B cell (primary cell): ENCODE results near the gene TMEM115. TPM values are rescaled to one million over a fixed set of nuclear protein-coding genes. Genes with fewer than 3 reads are reported as not detected.

ENCODE experiments used
- ATAC-seq: fragments of 200-7000 bp; cut with Tn5 transposase; one replicate; pipeline ENCODE4 v1.10.0; 2021; ENCODE audit warnings: low read depth, mild to moderate bottlenecking, moderate number of reproducible peaks, moderate library complexity
- CTCF ChIA-PET: fragments of 350-600 bp; sonication (Branson Sonifier 250); formaldehyde crosslinking; loops from one replicate; lab custom pipeline; 2021; ENCODE audit warnings: antibody characterized with exemption, inconsistent platforms; lab: Charles Lee
- POLR2A ChIA-PET: fragments of 350-600 bp; sonication (Branson Sonifier 250); formaldehyde crosslinking; loops from one replicate; lab custom pipeline; 2021; ENCODE audit warnings: antibody characterized with exemption; lab: Charles Lee
- DNase-seq: peaks from one replicate; pipeline ENCODE4 v3.0.0; 2013
- H2AFZ ChIP-seq: 2 replicates; pipeline ENCODE4 v1.6.1; 2012; ENCODE audit warnings: mild to moderate bottlenecking, low read depth, low read length; ENCODE audit not compliant: insufficient read depth, poor library complexity, severe bottlenecking
- H3K27ac ChIP-seq, 2 donors: 1 replicate in 1 of 2; 2 replicates in 1 of 2; pipeline ENCODE4 v1.5.1; 2012 to 2013; ENCODE audit warnings: low read length in 2 of 2, mild to moderate bottlenecking in 2 of 2, moderate library complexity in 1 of 2
- H3K27me3 ChIP-seq, 4 experiments: fragments of 200-600 bp in 1 of 4; sonication (generic) in 1 of 4; replicated peaks in 1 of 4; 1 replicate in 2 of 4; 2 replicates in 2 of 4; pipeline versions ENCODE4 v1.6.1 to v1.7.0; 2013 to 2016; ENCODE audit warnings: low read length in 3 of 4, mild to moderate bottlenecking in 2 of 4, mixed read lengths in 1 of 4, moderate library complexity in 1 of 4; ENCODE audit not compliant: insufficient read depth in 4 of 4, control insufficient read depth in 3 of 4; ENCODE audit errors: control extremely low read depth in 1 of 4
- H3K36me3 ChIP-seq, 2 experiments: replicated peaks in 1 of 2; 1 replicate in 1 of 2; 2 replicates in 1 of 2; pipeline versions ENCODE4 v1.6.1 to v1.7.1; 2013; ENCODE audit warnings: low read length in 1 of 2; ENCODE audit not compliant: insufficient read depth in 2 of 2, control insufficient read depth in 1 of 2; ENCODE audit errors: control extremely low read depth in 1 of 2, extremely low read depth in 1 of 2
- H3K4me1 ChIP-seq, 2 donors: fragments of 200-600 bp in 1 of 2; sonication (generic) in 1 of 2; 1 replicate in 1 of 2; 2 replicates in 1 of 2; pipeline versions ENCODE4 v1.5.1 to v1.6.1; 2013 to 2017; ENCODE audit warnings: low read length in 2 of 2; ENCODE audit not compliant: control insufficient read depth in 2 of 2, insufficient read depth in 2 of 2
- H3K4me2 ChIP-seq: replicated peaks from 2 replicates; pipeline ENCODE3; 2012; ENCODE audit warnings: mild to moderate bottlenecking, low read depth, low read length; ENCODE audit not compliant: poor library complexity, severe bottlenecking
- H3K4me3 ChIP-seq, 5 experiments: fragments of 200-600 bp in 1 of 5; sonication (generic) in 1 of 5; 1 replicate in 3 of 5; 2 replicates in 2 of 5; pipeline versions ENCODE4 v1.5.1 to v1.7.0; 2011 to 2016; ENCODE audit warnings: low read length in 4 of 5, mild to moderate bottlenecking in 4 of 5, low read depth in 2 of 5, control low read depth in 1 of 5, moderate library complexity in 1 of 5; ENCODE audit not compliant: insufficient read depth in 1 of 5; ENCODE audit errors: control extremely low read depth in 1 of 5, extremely low read depth in 1 of 5
- H3K79me2 ChIP-seq: fragments of 200-600 bp; sonication (generic); one replicate; pipeline ENCODE4 v1.6.0; 2016; ENCODE audit warnings: low read length; ENCODE audit not compliant: control insufficient read depth, insufficient read depth
- H3K9ac ChIP-seq: fragments of 200-600 bp; sonication (generic); 2 replicates; pipeline ENCODE4 v1.6.1; 2017; ENCODE audit warnings: mild to moderate bottlenecking, low read length, moderate library complexity
- H3K9me3 ChIP-seq, 3 donors: one replicate each; pipeline versions ENCODE4 v1.6.1 to v1.7.1; 2013; ENCODE audit warnings: low read length in 2 of 3; ENCODE audit not compliant: control insufficient read depth in 2 of 3, insufficient read depth in 1 of 3; ENCODE audit errors: control extremely low read depth in 1 of 3
- H4K20me1 ChIP-seq: 2 replicates; pipeline ENCODE4 v1.6.0; 2012; ENCODE audit warnings: mild to moderate bottlenecking, low read length; ENCODE audit not compliant: insufficient read depth, control insufficient read depth, poor library complexity, severe bottlenecking
- H3K27ac Mint-ChIP-seq: one replicate; pipeline ENCODE4 v1.8.0; 2021; ENCODE audit warnings: mixed read lengths
- H3K27me3 Mint-ChIP-seq: one replicate; pipeline ENCODE4 v1.8.0; 2021; ENCODE audit warnings: mixed read lengths
- H3K4me1 Mint-ChIP-seq: one replicate; pipeline ENCODE4 v1.8.0; 2021; ENCODE audit warnings: mixed read lengths
- H3K4me3 Mint-ChIP-seq: one replicate; pipeline ENCODE4 v1.8.0; 2021; ENCODE audit warnings: mixed read lengths
- H3K9me3 Mint-ChIP-seq: one replicate; pipeline ENCODE4 v1.8.0; 2022; ENCODE audit warnings: mixed read lengths; ENCODE audit not compliant: insufficient read depth
- EZH2 ChIP-seq: IDR thresholded peaks from 2 replicates; pipeline ENCODE4 v1.6.1; 2012; ENCODE audit warnings: borderline replicate concordance, low read depth, mild to moderate bottlenecking, moderate library complexity, low read length; ENCODE audit not compliant: insufficient read depth, poor library complexity, severe bottlenecking
- WGBS: methylation state at CpG from one replicate; pipeline ENCODE4 v1.1.5; 2013; ENCODE audit warnings: missing lambda C conversion rate; ENCODE audit not compliant: insufficient coverage; 5-methylcytosine and 5-hydroxymethylcytosine counted together
- intact Hi-C: fragments of 100-400 bp; cut with micrococcal nuclease; formaldehyde crosslinking; loops from one replicate; pipeline ENCODE4 v1.10.0; 2022
- polyA plus RNA-seq: library from polyadenylated mRNA; depleted of rRNA; stranded (reverse); fragments of >200 nt; gene quantifications from 2 replicates; pipeline ENCODE4 v1.2.3, GENCODE V29; 2012
- total RNA-seq, 2 donors: library from RNA; stranded (reverse); fragments of 120-200 nt in 1 of 2; gene quantifications; 1 replicate in 1 of 2; 2 replicates in 1 of 2; pipeline versions ENCODE4 v1.2.3 to v1.2.4, GENCODE V29; 2013 to 2022
- TF ChIP-seq, protein P1 (sequence below): fragments of 200-600 bp; IDR thresholded peaks from one replicate; pipeline ENCODE4 v1.8.0; 2022; ENCODE audit warnings: antibody characterized with exemption, mild to moderate bottlenecking

TMEM115 gene
- total and polyA plus RNA-seq, 2 donors (not counting 1 experiment from before 2014, with no cell fraction given) = 19.8 to 27.2 TPM

DNA sequence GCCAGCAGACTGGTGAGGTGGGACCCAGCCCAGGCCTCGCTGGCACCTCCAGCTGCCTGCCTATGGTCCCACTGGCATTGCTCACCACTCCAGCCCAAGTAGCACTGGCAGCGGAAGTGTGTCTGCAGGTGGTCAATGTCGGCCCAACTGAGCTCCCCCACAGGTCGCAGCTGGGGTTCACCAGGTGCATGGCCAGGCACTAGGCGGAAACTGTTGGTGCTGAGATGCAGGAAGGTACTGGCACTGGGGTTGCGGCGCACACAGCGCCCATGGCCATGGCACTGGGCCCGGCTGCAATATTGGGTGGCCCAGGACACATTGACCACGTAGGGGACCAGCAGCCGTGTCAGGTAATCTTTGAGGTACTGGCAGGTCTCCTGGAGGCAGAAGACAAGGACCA, 41.2 kb downstream of the TMEM115 start:
- Mint-ChIP-seq H3K9me3 (no peaks in the 10 kb centered on the region), H3K27ac (peak overlapping the region; percentile 72), H3K4me3 (no peak overlapping the region), H3K27me3 (no peaks in the 10 kb centered on the region), H3K4me1 (peaks cover 44% of the 10 kb centered on the region)
- no peaks in the 10 kb centered on the region for H3K27me3 ChIP-seq
- no peak overlapping the region for H3K27ac ChIP-seq
- H3K4me2 ChIP-seq = peak overlapping the region; percentile 26
- no peak for ATAC-seq
- H3K4me3 ChIP-seq = no peak overlapping the region
- DNase-seq = no peak
- ChIA-PET CTCF (interaction anchor here (1.3 to 2.0 kb wide), 2 partner anchors 12 to 224 kb away, joined by 3 to 6 read pairs; no protein-coding TSS in a partner anchor), POLR2A (interaction anchor here (0.6 kb wide), 1 partner anchor 26 kb away, joined by 5 read pairs; no protein-coding TSS in a partner anchor)
- H3K79me2 ChIP-seq = no peaks in the 10 kb centered on the region
- H3K9me3 ChIP-seq = peaks cover 0 to 3% (median 0%) of the 10 kb centered on the region in 3 donors
- peaks cover 0 to 3% of the 10 kb centered on the region in 2 experiments for H3K36me3 ChIP-seq
- no peak overlapping the region for H3K9ac ChIP-seq
- TF ChIP-seq EZH2 = no peak
- TF ChIP-seq, protein P1, sequence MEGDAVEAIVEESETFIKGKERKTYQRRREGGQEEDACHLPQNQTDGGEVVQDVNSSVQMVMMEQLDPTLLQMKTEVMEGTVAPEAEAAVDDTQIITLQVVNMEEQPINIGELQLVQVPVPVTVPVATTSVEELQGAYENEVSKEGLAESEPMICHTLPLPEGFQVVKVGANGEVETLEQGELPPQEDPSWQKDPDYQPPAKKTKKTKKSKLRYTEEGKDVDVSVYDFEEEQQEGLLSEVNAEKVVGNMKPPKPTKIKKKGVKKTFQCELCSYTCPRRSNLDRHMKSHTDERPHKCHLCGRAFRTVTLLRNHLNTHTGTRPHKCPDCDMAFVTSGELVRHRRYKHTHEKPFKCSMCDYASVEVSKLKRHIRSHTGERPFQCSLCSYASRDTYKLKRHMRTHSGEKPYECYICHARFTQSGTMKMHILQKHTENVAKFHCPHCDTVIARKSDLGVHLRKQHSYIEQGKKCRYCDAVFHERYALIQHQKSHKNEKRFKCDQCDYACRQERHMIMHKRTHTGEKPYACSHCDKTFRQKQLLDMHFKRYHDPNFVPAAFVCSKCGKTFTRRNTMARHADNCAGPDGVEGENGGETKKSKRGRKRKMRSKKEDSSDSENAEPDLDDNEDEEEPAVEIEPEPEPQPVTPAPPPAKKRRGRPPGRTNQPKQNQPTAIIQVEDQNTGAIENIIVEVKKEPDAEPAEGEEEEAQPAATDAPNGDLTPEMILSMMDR = no peak
- intact Hi-C loops = no loop called here
- H3K4me1 ChIP-seq = peaks cover 25 to 57% of the 10 kb centered on the region in 2 donors
- 92% methylated on average over 11 of the region's 11 CpGs for WGBS
- no peaks in the 10 kb centered on the region for H4K20me1 ChIP-seq
- no peak overlapping the region for H2AFZ ChIP-seq

DNA sequence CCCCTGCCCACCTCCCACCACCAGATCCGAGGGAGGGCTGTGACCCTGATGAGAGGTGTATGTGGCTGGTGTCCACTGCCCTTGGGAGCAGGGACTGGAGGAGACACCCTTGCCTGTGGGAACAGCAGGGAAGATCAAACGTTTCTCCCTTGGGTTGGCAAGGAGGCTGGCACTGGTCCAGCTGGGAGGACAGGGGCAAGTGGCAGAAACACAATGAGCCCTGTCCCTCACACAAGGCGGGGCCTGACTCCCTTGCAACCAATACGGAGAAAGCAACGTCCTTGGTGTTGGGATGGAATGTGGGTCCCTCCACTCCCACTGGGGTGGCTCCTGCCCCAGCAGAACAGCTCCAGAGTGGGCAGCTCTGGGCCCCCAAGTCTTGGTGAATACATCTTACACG, 42.0 kb downstream of the TMEM115 start:
- no peak for TF ChIP-seq EZH2
- TF ChIP-seq, protein P1 = no peak
- Mint-ChIP-seq H3K4me1 (peaks cover 39% of the 10 kb centered on the region), H3K4me3 (no peak overlapping the region), H3K9me3 (no peaks in the 10 kb centered on the region), H3K27me3 (no peaks in the 10 kb centered on the region), H3K27ac (no peak overlapping the region)
- DNase-seq (no peak), ATAC-seq (no peak)
- ChIA-PET POLR2A (interaction anchor here (0.6 to 1.3 kb wide), 2 partner anchors 18 to 370 kb away, joined by 3 to 4 read pairs; no protein-coding TSS in a partner anchor), CTCF (no interaction called here)
- no peaks in the 10 kb centered on the region for H4K20me1 ChIP-seq
- H3K4me2 ChIP-seq = no peak overlapping the region
- no peak overlapping the region for H2AFZ ChIP-seq
- no peaks in the 10 kb centered on the region for H3K27me3 ChIP-seq
- peaks cover 25 to 53% of the 10 kb centered on the region in 2 donors for H3K4me1 ChIP-seq
- WGBS = 88% methylated on average over 2 of the region's 6 CpGs
- intact Hi-C loops = no loop called here
- no peak overlapping the region for H3K9ac ChIP-seq
- H3K36me3 ChIP-seq = peaks cover 0 to 3% of the 10 kb centered on the region in 2 experiments
- H3K9me3 ChIP-seq = peaks cover 0 to 3% (median 0%) of the 10 kb centered on the region in 3 donors
- no peak overlapping the region for H3K4me3 ChIP-seq
- H3K79me2 ChIP-seq = no peaks in the 10 kb centered on the region
- peak overlapping the region in 1 of 2 donors; percentile 4 for H3K27ac ChIP-seq
